Heart left ventricle (tissue), 16 donors: ENCODE data around the gene TTC33. TPM values are rescaled to one million over a fixed set of nuclear protein-coding genes. Genes with fewer than 3 reads are reported as not detected.
A peak's percentile ranks its signal among the peaks of the same experiment; 100 is the strongest.

Source experiments
- ATAC-seq, 4 donors: fragments of 200-7000 bp; cut with Tn5 transposase; one replicate each; pipeline ENCODE4 v1.9.1; 2020 to 2022; ENCODE audit warnings: moderate library complexity in 4 of 4, mild to moderate bottlenecking in 3 of 4, moderate number of reproducible peaks in 1 of 4
- DNase-seq, 5 donors: peaks; one replicate each; pipeline ENCODE4 v3.0.0-alpha.2; 2020
- H3K27ac ChIP-seq, 12 donors: fragments of 200-600 bp; sonication (generic) in 4 of 12; one replicate each; pipeline versions ENCODE4 v1.5.0 to v1.8.0; 2016 to 2022; ENCODE audit warnings: mild to moderate bottlenecking in 2 of 12
- H3K27me3 ChIP-seq, 9 donors: fragments of 200-600 bp; sonication (generic) in 2 of 9; one replicate each; pipeline versions ENCODE4 v1.5.1 to v1.8.0; 2016 to 2022; ENCODE audit warnings: mild to moderate bottlenecking in 3 of 9
- H3K36me3 ChIP-seq, 9 donors: fragments of 200-600 bp; sonication (generic) in 2 of 9; one replicate each; pipeline versions ENCODE4 v1.5.0 to v1.8.0; 2018 to 2022; ENCODE audit warnings: mild to moderate bottlenecking in 2 of 9
- H3K4me1 ChIP-seq, 12 donors: fragments of 200-600 bp; sonication (generic) in 4 of 12; one replicate each; pipeline versions ENCODE4 v1.5.0 to v1.8.0; 2016 to 2022; ENCODE audit warnings: mild to moderate bottlenecking in 3 of 12
- H3K4me3 ChIP-seq, 12 donors: fragments of 200-600 bp; sonication (generic) in 4 of 12; one replicate each; pipeline versions ENCODE4 v1.5.0 to v1.8.0; 2017 to 2022; ENCODE audit warnings: mild to moderate bottlenecking in 9 of 12, moderate library complexity in 4 of 12
- H3K9me3 ChIP-seq, 12 donors: fragments of 200-600 bp; sonication (generic) in 4 of 12; one replicate each; pipeline versions ENCODE4 v1.5.0 to v1.8.0; 2016 to 2022; ENCODE audit warnings: mild to moderate bottlenecking in 1 of 12
- CTCF ChIP-seq, 12 donors: fragments of 200-600 bp; sonication (generic) in 4 of 12; IDR thresholded peaks; one replicate each; pipeline versions ENCODE4 v1.5.0 to v1.8.0; 2018 to 2022; ENCODE audit warnings: antibody characterized with exemption in 12 of 12, mild to moderate bottlenecking in 5 of 12
- POLR2A ChIP-seq, 2 donors: fragments of 450-650 bp; IDR thresholded peaks; one replicate each; pipeline ENCODE4 v1.6.1; 2017; ENCODE audit warnings: antibody characterized with exemption in 2 of 2, mild to moderate bottlenecking in 2 of 2, moderate library complexity in 2 of 2
- WGBS, 4 donors: extraction: QIAGEN DNeasy Blood & Tissue Kit in 2 of 4; methylation state at CpG; one replicate each; pipeline versions ENCODE4 v1.1.5 to v1.1.7; 2013 to 2018; 5-methylcytosine and 5-hydroxymethylcytosine counted together
- intact Hi-C, 10 donors: fragments of 100-400 bp; cut with DNase I; formaldehyde crosslinking; loops; one replicate each; pipeline versions ENCODE4 v1.11.1 to v1.14.2; 2022
- polyA plus RNA-seq, 2 donors: library from polyadenylated mRNA; stranded (reverse); fragments of 200-250 nt; gene quantifications; one replicate each; pipeline ENCODE4 v1.2.3, GENCODE V29; 2013
- total RNA-seq, 9 donors: library from RNA; depleted of rRNA in 2 of 9; stranded (reverse); fragments of >200 nt in 2 of 9; fragmentation: NEBNext Ultra II Directional in 3 of 9; extraction: Animal tissue kit (Norgen Biotek cat#: 25700) in 3 of 9; gene quantifications; one replicate each; pipeline versions ENCODE4 v1.1.0 to v1.2.4, GENCODE V29; 2016 to 2023
- donor health status: ischemic (EF 13 %, LVEDD 7.1; RV severe dilation, severe dysfunction).
- donor health status: healthy with polysubstance abuse.
- donor health status: DM: no; HTN: yes; CAD: no.
- donor health status: DM: no; HTN: no; CAD: no.
- donor health status: ischemic (EF 25% LVEDD 6.9; RV normal size, moderate dysfunction).
- donor health status: ischemic (EF 25% LVEDD 5.7; RV mildly dilated, moderate dysfunction).
- donor health status: healthy.
- donor health status: DM: yes; HTN: yes; CAD: no.
- donor health status: ischemic (EF 35%, LVEDD 5.7; RV mildly dilated, moderate dysfunction).
- donor health status: nonischemic (EF 11% LVEDD 7.7; RV severe dilation, severe dysfunction).
- donor health status: DM: yes; HTN: yes; CAD: no.
- donor health status: PGD.
- donor health status: ischemic (EF 29% LVEDD 5.4; RV normal size, mild dysfunction).
- donor health status: nonischemic (EF 23%, LVEDD 6.1; RV moderate dilation, normal function).

The TTC33 gene
- total and polyA plus RNA-seq, 11 donors, result 5.6 to 20.0 (median 14.2) TPM

GRCh38 chr5:40679148-40679912 is 76.4 kb downstream of the TTC33 start:
- Histone ChIP-seq H3K27ac (peak overlapping the region; percentile 43 to 97 (median 88)), H3K27me3 (peaks cover 0 to 23% (median 3%) of the 10 kb centered on the region in 9 donors), H3K4me3 (peak overlapping the region; percentile 54 to 96 (median 78)), H3K36me3 (peaks cover 0 to 20% (median 0%) of the 10 kb centered on the region in 9 donors), H3K9me3 (no peaks in the 10 kb centered on the region), H3K4me1 (peaks cover 0 to 45% (median 12%) of the 10 kb centered on the region in 12 donors)
- ATAC-seq (peak; percentile 90 to 98 (median 95)), DNase-seq (peak; percentile 94 to 97 (median 95))
- intact Hi-C loops, result loop anchor here in 4 of 10 donors (2.0 to 10.0 kb wide), 3 partner anchors 57 to 158 kb away; partner anchors contain the start of gene RPL37 (in 1 of the 4)
- 0 to 1% (median 1%) methylated on average over 46 to 60 of the region's 60 CpGs for WGBS, 4 donors
- TF ChIP-seq POLR2A (IDR thresholded peaks at IDR 0.05) (peak in 1 of 2 donors; percentile 37), CTCF (IDR thresholded peaks at IDR 0.05) (no peak)

- Histone ChIP-seq H3K36me3 (peaks cover 0 to 15% (median 0%) of the 10 kb centered on the region in 9 donors), H3K27me3 (peaks cover 0 to 23% (median 3%) of the 10 kb centered on the region in 9 donors), H3K4me1 (peaks cover 0 to 45% (median 12%) of the 10 kb centered on the region in 12 donors), H3K4me3 (peak overlapping the region; percentile 54 to 96 (median 78)), H3K9me3 (no peaks in the 10 kb centered on the region), H3K27ac (peak overlapping the region; percentile 43 to 97 (median 88))
- intact Hi-C loops, result loop anchor here in 4 of 10 donors (2.0 to 10.0 kb wide), 3 partner anchors 56 to 159 kb away; partner anchors contain the start of gene RPL37 (in 1 of the 4)
- ATAC-seq (peak in 1 of 4 donors; percentile 41), DNase-seq (no peak)
- WGBS, 4 donors, result 16 to 20% (median 17%) methylated on average over 12 of the region's 12 CpGs
- TF ChIP-seq CTCF (IDR thresholded peaks at IDR 0.05), result no peak
- TF ChIP-seq POLR2A (IDR thresholded peaks at IDR 0.05), result no peak
Observed at GRCh38 chr5:40678460-40679147, 77.2 kb downstream of the TTC33 start.

- Histone ChIP-seq H3K4me1 (peaks cover 0 to 48% (median 11%) of the 10 kb centered on the region in 12 donors), H3K36me3 (peaks cover 0 to 10% (median 0%) of the 10 kb centered on the region in 9 donors), H3K9me3 (no peaks in the 10 kb centered on the region), H3K27me3 (peaks cover 0 to 23% (median 3%) of the 10 kb centered on the region in 9 donors), H3K4me3 (peak overlapping the region in 10 of 12 donors; percentile 58 to 96 (median 85)), H3K27ac (peak overlapping the region; percentile 16 to 97 (median 86))
- TF ChIP-seq CTCF (IDR thresholded peaks at IDR 0.05), result no peak
- no peak for TF ChIP-seq POLR2A (IDR thresholded peaks at IDR 0.05)
- ATAC-seq, result no peak
- intact Hi-C loops, result loop anchor here in 4 of 10 donors (2.0 to 10.0 kb wide), 3 partner anchors 55 to 159 kb away; partner anchors contain the start of gene RPL37 (in 1 of the 4)
- WGBS, 4 donors, result 42 to 65% (median 47%) methylated on average over 2 of the region's 2 CpGs
- no peak for DNase-seq
Observed at GRCh38 chr5:40678026-40678425, 77.7 kb downstream of the TTC33 start.
